Gastroesophageal sphincter (tissue), 3 donors: ENCODE measurements around the gene ANXA1.

Experiments
- CTCF ChIP-seq, 4 experiments: fragments of 200-600 bp in 2 of 4; fragments of 450-650 bp in 2 of 4; sonication (generic) in 1 of 4; IDR thresholded peaks; one replicate each; pipeline ENCODE4 v1.5.1; 2017 to 2019; ENCODE audit warnings: antibody characterized with exemption in 4 of 4, mild to moderate bottlenecking in 2 of 4, moderate library complexity in 2 of 4
- POLR2AphosphoS5 ChIP-seq: sonication (generic); formaldehyde crosslinking; IDR thresholded peaks from one replicate; pipeline ENCODE4 v1.6.1; 2017; ENCODE audit warnings: antibody characterized with exemption

GRCh38 chr9:73152953-73153352 is 1.3 kb downstream of the ANXA1 start:
- TF ChIP-seq CTCF (IDR thresholded peaks at IDR 0.05) (no peak), POLR2AphosphoS5 (no peak)
